Midbrain (tissue), 1 donor: ENCODE data around the gene RADIL.

Source experiments
- DNase-seq: peaks from one replicate; lab custom pipeline; 2025; lab: John Stamatoyannopoulos, UW

RADIL gene

DNA sequence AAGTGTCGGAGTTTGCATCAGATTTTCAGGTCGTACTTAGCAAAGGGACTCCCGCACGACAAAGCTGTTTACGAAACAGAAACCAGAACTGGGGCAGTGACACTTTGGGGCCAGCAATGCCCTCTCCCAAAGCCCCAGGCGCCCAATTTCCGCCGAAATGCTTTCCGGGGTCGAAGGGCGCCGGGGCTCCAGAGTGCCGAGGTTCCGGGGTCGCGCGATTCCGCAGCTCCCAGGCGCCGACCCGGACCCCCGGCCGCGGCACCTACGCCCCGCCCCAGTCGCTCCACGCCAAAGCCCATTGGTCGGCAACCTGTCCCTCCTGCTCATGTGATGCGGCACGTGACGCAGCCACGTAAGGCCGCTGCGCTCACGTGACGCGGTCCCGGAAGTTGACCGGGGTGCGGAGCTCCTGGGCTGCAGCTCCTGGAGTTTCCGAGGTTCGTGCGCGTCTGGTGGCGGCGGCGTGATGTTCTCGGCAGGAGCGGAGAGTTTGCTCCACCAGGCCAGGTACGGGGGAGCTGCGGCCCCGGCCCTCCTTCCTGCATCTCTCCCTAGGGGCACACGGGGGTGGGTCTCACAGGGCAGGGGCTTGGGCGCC, 108.2 kb downstream of the RADIL start, which contains the start of gene AP5Z1:
Gene AP5Z1 (plus strand): TSS at position 374 of the 598 bp plus-strand sequence. CDS start 93 bp downstream, at position 467.
- peak; percentile 98 for DNase-seq

DNA sequence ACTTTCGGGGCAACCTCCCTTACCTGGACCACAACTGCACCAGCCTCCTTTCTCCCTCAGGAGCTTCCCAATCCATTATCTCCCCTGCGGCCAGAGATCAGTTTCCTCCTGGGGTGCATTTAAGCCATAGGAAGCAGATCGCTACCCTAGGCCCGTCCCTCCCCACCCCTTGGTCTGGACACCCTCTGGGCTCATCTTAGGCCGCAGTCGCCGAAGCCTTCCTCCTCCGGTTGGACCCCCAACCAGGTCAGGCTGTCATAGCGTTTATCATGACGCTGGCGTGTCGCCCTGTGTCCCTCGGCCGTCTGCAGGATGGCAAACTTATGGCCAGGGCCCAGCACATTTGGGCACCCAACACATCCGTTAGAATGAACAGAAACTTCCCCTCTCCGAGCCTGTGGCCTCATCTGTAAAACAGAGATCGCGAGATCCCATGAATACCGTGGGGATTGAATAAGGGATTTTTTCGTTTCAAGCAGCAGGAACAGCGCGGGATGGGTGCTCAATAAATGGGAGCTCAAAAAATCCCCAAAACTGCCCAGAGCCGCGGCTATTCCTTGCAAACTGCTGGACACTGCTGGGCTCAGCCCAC, 108.8 kb downstream of the RADIL start:
- DNase-seq: no peak

DNA sequence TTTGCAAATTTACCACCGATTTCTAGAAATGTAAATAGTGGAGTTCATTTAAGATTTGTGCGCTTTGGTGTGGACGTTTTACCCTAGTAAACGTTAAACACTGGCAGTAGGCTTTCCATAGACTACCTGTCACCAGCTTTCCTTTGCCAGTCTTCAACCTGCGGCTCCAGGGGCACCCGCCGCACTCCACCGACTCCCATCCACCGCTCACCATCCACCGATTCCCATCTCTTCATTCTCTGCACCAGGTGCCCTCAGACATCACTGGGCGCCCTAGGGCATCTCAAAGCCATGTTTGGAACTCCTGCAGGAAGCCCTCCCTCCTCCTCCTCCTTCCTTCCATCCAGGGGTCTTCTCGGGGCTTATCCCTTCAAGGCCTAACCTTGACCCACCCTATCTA, 109.5 kb downstream of the RADIL start:
- no peak for DNase-seq

DNA sequence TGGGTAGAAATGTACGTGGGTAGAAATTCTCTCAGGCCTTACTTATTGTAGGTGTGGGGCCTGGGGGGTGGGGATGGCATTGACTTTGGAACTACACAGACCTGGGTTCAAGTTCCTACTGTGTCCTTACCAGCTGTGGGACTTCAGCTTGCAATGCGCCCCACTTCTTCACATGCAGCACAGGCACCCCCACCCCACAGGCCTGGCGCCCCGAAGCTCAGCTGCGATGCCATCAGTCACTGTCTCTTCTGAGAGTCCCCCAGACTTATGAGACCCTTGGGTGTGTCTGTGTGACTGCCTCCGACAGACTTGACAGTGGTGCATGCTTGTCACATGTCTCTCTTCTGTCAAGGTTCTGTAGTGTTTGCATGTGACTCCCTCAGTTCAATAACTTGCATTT, 111.2 kb downstream of the RADIL start:
- no peak for DNase-seq

DNA sequence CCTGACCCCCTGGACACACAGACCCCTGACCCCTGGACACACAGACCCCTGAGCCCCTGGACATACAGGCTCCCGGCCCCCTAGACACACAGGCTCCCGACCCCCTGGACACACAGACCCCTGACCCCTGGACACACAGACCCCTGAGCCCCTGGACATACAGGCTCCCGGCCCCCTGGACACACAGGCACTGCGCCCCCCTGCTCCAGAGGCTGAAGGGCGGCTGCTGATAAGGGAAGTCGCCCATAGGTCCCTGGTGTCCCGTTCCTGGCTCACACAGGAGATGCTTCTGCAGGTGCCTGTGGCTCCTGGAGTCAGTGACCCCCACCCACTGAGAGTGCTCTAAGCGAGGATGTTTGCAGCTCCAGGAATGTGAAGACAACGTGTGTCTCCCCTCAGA, 111.8 kb downstream of the RADIL start:
- no peak for DNase-seq

DNA sequence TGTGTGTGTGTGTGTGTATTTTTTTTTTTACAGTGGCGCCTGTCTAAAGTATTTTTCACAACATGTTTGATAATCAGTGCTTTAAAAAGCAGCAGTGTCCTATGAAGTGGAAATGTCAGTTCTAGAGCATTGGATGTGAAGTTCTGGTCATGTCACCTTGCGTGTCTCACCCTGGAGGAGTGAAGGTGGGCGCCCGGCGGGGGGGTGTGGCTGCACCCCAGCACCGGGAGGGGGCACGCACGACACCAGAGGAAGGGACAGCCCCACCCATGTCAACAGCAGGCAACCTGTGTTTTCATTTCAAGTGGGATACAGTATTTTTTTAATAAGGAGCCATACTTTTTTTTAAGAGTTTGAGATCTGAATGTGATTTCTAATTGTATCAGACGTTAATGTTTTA, 112.6 kb downstream of the RADIL start:
- DNase-seq: no peak

DNA sequence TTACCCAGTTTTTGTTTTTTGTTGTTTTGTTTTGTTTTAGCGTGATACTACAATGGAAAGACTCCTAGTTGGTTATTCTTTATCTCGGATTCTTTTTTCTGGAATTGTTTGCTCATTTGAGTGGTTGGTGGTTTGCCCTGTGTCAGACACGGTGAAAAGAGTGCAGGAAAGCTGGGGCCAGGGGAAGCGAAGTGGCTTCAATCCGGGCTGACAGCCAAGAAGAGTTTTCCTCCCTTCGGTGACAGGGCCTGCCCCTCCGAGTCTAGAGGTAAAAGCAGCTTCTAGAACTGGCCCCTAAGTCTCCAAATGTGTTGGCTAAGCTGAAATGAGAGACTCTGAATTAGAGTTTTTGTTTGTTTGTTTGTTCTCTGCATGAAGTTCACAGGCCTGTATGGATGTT, 113.8 kb downstream of the RADIL start:
- DNase-seq: no peak

DNA sequence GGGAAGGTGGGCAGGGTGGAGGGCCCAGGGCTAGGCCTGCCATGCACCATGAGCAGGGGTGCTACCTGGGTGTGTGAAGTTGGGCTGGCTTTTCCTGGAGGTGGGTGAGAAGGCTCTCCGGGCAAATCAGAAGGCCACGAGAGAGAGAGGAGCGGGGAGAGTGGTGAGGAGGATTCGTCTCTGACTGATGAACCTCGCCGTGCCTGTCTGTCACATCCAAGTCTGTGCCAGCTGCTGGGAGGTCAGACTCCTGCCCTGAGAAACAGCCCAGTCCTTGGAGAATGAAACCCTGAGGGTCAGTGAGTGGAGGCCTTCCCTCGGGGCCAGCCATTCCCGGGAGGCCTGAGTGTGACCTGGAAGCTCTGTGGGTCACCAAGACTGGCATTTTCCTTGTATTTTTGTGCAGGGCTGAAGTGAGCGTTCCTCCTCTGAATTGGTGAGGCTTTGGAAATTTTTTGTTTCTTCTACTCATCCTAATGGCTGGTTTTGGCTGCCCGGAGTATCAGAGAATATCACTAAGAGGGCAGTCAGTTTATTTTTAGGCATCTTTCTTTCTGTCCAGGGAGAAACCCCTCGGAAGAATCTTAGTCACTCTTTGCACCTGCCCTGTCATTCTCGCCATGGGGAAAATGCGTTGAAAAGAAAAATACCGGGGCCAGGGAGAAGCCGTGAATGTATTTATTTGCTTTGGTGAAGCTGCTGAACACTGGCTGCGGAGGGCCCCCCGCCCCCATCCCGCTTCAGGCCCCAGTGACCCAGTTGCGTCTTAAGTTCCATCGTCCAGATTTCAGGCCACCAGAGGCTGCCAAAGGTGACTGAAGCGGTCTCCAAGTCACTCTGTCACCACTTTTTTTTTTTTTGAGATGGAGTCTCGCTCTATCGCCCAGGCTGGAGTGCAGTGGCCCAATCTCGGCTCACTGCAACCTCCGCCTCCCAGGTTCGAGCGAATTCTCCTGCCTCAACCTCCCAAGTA, 114.6 kb downstream of the RADIL start:
- DNase-seq: no peak

DNA sequence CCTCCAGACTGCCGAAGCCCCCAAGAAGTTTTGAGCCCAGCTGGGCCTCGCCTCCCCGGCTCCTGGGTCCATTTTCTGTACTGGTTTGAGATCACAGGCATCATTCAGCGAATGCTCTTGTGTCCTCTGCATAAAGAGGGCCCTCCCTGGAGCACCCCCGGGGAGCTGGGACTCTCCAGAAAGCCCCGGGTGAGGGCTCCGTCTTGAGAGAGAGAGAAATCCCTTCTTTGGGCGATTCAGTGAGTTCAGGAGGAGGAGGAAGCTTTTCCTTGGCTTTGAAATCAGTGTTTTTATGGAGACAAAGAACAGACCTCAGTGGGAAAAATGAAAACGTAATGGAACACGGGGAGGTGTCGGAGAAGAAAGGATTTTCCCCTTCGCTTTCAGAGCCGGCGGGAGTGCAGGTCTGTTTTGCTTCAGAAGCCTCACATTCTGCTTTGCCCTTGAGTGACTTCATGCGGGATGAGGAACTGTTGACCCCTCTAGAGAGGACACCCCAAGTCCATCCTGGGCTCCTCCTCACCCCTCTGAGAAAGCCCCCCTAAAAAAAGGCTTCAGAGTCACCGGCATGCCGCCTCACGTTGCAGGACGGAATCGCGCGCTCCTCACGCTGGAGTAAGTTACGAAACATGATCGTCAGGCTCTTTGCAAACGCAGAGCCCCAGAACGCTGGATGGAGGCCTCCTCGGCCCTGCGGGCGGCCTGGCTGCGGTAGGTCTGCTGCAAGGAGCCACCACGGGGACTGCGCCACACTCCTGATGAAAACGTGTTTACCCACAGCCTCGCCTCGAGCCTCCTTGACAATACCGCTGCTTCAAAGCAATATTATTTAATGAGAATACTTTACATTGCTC, 116.6 kb downstream of the RADIL start:
- DNase-seq: no peak

DNA sequence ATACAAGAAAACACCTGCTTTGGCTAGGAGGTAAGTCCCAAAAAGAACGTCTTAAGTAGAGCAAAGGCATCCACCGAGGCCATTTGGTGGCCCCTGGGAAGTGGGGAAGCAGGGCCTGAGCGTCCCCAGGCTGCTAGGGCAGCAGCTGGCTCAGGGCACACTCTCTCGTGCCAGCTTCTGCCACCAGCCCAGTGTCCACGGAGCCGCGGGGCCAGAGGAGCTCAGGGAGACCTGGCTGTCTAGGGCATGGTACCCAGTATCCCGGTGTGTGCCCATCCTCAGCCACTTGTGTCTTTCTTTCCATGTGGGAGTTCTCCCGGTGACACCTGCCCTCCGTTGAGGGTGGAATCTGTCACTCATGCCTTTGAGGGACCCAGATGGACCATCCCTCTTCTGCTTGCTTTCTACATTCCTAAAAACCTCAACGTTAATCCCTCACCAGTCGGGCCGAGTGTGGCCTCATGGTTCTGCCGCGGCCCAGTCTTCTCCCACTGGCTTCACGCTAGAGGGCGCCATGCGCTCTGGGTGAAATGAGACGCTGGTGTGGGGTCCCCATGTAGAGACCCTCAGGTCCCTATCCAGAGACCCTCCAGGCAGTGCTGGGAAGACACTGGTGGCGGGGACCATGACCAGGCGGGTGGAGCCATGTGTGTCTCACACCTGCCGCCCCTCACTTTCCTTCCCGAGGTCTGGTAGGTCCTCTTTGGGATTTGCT, 117.6 kb downstream of the RADIL start:
- DNase-seq: no peak

DNA sequence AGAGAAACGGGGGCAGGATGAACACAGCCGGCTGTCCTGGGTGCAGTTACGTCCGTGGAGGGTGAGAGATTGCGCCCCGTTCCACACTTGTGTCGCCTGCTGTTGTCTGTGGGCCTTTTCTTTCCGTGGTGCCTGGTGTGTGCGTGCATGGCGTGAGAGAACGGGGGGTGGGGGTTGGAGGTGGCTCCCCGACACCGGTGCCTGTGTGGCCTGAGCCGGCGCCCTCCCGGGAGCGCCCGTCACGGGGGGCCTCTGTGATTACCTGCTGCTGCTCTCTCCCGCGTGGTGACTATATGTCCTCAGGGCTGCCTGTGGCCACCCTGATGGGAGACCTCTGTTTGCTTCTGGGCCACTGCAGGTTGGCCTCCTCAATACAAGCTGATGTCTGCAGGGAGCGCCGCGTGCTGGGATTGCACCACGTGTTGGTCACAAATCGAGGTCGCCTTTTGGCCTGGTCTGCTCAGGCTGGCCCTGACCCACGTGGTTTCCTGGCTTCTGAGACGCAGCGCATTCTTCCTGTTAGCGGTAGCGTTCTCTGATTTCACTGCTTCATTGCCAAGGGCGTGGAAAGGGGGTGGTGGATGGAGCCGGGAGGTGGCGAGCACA, 119.0 kb downstream of the RADIL start:
- DNase-seq: no peak

DNA sequence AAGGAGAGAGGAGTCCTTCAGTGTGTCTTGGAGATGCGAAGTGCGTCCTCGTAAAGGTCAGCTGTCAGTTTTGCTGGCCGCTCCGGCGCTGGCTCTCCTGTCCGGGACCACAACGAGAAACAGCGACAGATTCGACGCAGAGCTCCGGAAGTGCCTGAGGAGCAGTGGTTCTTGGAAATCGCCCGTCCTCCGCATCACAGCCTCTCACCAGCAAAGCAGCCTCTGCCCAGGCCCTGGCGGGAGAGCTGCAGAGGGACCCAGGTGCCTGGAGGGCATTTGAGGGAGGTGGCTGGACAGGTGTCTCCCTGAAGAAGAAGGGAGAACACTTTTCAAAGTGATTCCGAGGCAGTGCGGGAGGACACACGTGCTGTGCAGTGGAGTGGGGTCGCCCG, 119.7 kb downstream of the RADIL start:
- DNase-seq: no peak

DNA sequence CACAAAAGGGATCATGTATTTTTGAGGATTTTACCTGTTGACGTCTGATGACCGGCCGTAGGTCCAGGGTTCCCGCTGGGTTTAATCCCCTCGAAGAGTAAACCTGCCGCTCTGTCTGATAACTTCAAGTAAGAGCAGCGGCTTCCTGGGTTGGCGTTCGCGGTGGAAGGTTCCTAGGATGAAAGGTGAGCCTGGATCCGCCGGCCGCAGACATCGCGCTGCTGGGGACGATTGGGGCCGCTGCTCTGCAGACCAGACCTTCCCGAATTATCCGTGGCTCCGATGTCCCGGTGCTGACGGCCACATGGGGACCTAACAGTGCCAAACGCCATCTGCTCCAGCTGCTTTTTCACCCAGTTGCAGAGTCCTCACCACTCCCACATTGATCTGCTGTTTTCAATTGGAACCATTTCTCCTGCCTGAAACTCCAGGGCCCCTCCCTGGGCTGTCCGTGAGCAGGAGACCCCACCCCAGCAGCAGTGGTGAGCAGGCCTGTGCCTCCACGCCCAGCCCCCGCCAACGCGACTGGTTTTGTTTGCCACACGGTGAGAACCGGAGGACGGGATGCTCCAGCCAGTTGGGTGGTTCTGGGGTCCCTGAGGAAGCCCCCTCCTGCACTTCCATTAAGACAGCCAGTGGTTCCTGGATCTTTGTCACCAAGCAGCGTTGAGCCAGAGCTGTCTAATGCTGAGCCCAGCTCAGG, 120.3 kb downstream of the RADIL start:
- DNase-seq: no peak

DNA sequence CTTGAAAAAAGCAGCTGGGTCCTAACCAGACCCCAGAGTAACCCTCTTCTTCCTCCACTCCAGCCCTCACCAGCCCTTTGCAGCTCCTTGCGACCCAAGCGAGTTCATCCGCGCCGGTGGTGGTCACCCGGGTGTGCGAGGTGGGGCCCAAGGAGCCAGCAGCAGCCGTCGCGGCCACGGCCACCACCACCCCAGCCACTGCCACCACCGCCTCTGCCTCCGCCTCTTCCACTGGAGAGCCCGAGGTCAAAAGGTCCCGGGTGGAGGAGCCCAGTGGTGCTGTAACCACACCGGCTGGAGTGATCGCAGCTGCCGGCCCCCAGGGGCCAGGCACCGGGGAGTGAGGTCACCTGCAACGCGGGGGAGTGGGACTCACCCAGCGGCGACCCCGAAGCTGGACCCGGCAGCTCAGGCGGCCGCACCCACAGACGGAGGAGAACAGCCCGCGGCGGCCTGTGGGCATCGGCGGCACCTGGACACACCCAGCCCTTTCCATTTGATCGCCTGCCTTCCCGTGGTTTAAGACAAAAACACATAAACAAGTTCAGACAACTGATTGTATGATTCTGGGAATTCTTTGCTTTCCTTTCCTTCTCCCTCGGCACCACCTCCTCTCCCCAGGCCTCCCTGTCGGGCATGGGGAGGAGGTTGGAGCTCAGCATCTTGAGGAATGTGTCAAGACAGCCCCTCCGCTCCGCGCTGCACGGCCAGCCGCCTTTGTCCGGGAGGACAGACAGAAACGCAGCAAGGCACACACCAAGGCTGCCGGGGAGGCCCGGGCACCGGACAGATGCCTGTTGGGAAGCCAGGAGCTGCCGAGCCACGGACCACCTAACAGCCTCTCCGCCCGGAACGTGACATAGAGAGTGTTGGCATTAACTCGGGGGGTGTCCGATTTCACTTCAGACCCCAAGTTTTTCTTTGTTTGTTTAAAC, 121.1 kb downstream of the RADIL start:
- DNase-seq: no peak

DNA sequence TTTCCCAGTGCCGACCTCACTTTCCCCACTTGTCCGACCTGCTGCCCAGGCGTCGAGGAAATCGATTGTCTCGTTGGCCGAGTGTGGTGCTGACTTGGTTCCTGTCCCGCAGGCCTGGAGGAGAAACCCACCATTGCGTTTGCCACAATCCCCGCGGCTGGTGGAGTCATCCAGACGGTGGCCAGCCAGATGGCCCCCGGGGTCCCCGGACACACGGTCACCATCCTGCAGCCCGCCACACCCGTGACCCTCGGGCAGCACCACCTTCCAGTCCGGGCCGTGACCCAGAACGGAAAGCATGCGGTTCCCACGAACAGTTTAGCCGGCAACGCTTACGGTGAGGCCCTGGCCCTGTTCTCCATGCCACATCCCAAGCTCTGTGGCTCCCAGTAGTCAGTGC, 122.6 kb downstream of the RADIL start:
- no peak for DNase-seq

DNA sequence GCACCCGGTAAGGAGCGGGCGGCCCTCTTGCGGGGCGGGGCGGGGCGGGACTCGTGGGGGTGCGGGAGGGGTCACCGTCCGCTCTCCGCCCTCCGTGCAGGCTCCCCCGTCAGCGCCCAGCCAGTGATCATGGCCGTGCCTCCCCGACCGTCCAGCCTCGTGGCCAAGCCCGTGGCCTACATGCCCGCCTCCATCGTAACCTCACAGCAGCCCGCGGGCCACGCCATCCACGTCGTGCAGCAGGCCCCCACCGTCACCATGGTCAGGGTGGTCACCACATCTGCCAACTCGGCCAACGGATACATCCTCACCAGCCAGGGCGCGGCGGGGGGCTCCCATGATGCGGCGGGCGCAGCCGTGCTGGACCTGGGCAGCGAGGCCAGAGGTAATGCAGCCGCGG, 124.3 kb downstream of the RADIL start:
- no peak for DNase-seq

DNA sequence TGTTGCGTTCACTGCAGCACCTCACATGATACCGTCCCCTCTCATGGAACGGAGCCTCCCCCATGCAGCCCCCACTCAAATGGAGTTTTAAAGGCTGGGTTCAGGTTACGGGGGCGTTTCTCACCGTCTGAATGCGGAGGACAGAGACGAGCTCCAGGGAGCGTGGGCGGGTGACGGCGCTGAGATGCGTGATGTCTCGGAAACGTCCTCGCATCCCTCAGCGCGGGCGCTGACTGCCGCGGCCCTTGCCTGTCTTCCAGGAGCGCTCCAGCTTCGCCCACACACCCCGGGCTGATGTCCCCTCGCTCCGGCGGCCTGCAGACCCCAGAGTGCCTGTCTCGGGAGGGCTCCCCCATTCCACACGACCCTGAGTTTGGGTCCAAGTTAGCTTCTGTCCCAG, 124.7 kb downstream of the RADIL start:
- DNase-seq: no peak

DNA sequence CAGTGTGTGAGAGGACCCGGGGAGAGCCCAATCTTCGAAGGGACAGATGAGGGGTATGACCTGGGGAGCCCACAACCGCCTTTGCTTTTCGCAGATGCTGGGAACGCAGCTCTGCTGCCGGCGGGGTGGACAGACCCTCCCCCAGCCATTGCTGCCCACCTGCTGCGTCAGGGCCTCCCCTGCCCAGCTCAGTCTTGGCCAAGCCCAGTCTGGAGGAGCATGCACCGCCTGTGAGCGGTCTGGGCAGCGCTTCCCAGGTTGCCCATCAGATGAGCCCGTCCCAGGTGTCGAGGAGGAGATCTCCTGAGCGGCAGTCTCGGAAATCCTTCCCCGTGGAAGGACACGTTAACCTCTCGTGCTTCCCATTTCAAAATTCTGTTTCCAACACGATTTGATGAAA, 125.4 kb downstream of the RADIL start:
- DNase-seq: no peak

DNA sequence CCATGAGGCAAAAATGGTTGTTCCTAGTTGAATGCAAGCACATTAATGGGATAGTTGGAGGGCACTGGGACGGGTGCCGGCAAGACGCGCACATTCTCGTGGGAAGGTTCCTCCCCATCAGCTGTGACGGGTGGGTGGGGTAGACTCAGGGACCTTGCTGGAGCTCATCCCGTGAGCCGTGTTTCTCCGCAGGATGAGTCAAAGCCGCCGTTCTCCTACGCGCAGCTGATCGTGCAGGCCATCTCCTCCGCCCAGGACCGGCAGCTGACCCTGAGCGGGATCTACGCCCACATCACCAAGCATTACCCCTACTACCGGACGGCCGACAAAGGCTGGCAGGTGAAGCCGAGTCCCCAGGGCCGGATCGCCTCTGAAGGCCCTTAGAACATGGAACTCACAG, 128.5 kb downstream of the RADIL start:
- no peak for DNase-seq
